DMS53 treated with DMSO at 0.1 percent for 48 hours (cell line): ENCODE measurements around the gene AKAP6.

Source experiments
- DNase-seq: peaks from one replicate; lab custom pipeline; 2025; ENCODE audit not compliant: unreplicated experiment; lab: John Stamatoyannopoulos, UW

AKAP6 gene

GRCh38 chr14:32865827-32866376 lies 536.8 kb downstream of the AKAP6 start:
- no peak for DNase-seq

- DNase-seq = no peak
Measured at GRCh38 chr14:32883188-32883587, 554.1 kb downstream of the AKAP6 start.
